ENCODE data around the gene CIB4. TPM values are rescaled to one million over a fixed set of nuclear protein-coding genes. Genes with fewer than 3 reads are reported as not detected.

The CIB4 gene
- total and polyA plus RNA-seq, 7 donors: not detected

DNA sequence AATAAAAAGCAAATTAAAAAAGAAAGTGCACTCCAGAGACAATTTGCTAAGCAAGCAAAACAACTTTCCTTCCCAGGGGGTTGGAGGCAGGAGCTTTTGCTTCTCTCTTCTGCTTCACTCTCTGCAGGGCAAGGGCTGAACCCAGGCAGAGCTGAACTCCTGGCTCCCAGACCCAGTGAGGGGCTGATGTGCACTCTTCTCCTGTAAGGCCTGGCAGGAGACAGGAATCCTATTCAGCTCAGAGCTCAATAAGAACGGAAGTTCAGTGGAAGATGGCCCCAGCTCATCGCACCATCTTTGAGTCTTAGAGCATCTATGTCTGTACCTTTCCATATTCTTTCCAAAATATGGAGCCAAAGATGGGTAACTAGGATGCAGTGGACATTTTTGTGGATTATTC lies 29.1 kb downstream of the CIB4 start:
- ATAC-seq: no peak
- H3K4me1 ChIP-seq: no peaks in the 10 kb centered on the region
- 84 to 93% (median 88%) methylated on average over 2 of the region's 2 CpGs for WGBS, 3 donors

DNA sequence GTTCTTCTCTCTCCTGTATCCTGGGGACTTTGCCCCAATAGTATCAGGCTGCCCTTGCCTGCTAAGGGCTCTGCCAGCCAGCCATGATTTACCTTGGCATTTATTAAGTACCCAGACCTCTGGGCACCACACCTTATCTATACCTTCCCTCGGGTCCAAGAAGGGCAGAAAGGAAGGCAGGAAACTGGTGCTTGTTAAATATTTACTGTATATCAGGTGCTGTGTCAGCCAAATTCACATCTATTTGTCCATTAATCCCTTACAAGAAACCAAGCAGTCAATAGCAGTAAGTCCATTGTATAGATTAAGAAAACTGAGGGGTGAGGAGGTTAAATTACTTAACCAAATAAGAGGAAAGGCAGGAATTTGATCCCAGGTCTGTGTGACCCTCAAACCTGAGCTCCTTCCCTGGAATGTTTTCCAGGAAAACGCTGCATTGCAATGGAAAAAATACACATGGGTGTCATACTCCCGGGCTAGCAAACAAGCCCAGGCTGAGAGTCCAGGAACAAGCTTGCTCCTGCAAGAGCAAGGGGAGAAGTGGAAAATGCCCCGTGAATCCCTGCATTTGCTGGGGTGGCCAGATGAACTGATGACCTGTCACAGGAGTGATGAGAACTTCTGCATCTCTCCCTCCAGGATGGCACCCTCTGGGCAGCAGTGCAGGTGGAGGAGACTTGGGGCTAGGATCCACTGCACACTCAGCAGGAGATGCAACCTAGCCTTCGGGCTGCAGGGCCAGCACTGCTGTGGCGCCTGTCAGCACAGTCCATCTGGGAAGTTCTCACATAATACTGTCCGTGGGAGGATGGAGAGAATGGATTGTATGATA lies 30.4 kb downstream of the CIB4 start:
- Histone ChIP-seq H3K36me3 (ENCODE audit: insufficient read depth in 1 of 2, low read depth in 1 of 2) (no peaks in the 10 kb centered on the region), H3K4me3 (no peak overlapping the region), H3K27ac (no peak overlapping the region), H3K4me1 (no peaks in the 10 kb centered on the region), H3K27me3 (ENCODE audit: insufficient read depth in 3 of 3, low read length in 2 of 3) (peaks cover 0 to 3% (median 0%) of the 10 kb centered on the region in 3 donors), H3K9me3 (no peaks in the 10 kb centered on the region)
- DNase-seq: no peak
- 68 to 74% (median 71%) methylated on average over 7 of the region's 7 CpGs for WGBS, 3 donors
- no peak for TF ChIP-seq CTCF (IDR thresholded peaks at IDR 0.05)
- intact Hi-C loops (cut with DNase I): no loop called here
- no peak for ATAC-seq

More for the DNA sequence above, 29.1 kb downstream of the CIB4 start:
- peaks cover 0 to 4% (median 2%) of the 10 kb centered on the region in 3 donors for H3K27me3 ChIP-seq (ENCODE audit: insufficient read depth in 3 of 3, low read length in 2 of 3)
- H3K9me3 ChIP-seq: no peaks in the 10 kb centered on the region
- no peaks in the 10 kb centered on the region for H3K36me3 ChIP-seq (ENCODE audit: insufficient read depth in 1 of 2, low read depth in 1 of 2)
- H3K27ac ChIP-seq: no peak overlapping the region
- no peak for TF ChIP-seq CTCF (IDR thresholded peaks at IDR 0.05)
- DNase-seq: no peak
- intact Hi-C loops (cut with DNase I): no loop called here
- no peak overlapping the region for H3K4me3 ChIP-seq

DNA sequence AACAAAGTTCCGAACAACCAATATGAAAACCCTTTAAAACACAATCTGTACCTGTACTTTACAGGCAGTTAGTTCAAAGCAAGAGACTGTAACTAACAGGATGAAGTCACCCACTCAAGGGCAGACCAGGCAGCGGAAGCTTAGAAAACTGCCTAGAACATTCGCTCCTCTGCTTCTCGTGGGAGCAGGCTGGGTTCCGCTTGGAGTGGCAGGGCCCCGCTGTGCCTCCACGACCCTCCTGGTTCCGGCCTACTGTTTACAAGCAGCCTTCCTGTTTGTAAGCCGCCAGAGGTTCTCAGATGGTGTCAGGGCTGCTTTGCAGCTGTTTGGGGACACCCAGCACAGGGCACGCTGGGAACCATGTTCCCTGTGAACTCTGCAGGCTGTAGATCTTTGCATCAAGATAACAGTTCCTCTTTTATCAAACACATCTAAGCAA lies 31.3 kb downstream of the CIB4 start:
- WGBS, 3 donors: 69 to 73% (median 72%) methylated on average over 10 of the region's 10 CpGs
- Histone ChIP-seq H3K27ac (no peak overlapping the region), H3K9me3 (no peaks in the 10 kb centered on the region), H3K36me3 (ENCODE audit: insufficient read depth in 1 of 2, low read depth in 1 of 2) (no peaks in the 10 kb centered on the region), H3K27me3 (ENCODE audit: insufficient read depth in 3 of 3, low read length in 2 of 3) (peaks cover 0 to 9% (median 0%) of the 10 kb centered on the region in 3 donors), H3K4me3 (no peak overlapping the region), H3K4me1 (no peaks in the 10 kb centered on the region)
- no peak for TF ChIP-seq CTCF (IDR thresholded peaks at IDR 0.05)
- no peak for DNase-seq
- ATAC-seq: no peak
- intact Hi-C loops (cut with DNase I): no loop called here

DNA sequence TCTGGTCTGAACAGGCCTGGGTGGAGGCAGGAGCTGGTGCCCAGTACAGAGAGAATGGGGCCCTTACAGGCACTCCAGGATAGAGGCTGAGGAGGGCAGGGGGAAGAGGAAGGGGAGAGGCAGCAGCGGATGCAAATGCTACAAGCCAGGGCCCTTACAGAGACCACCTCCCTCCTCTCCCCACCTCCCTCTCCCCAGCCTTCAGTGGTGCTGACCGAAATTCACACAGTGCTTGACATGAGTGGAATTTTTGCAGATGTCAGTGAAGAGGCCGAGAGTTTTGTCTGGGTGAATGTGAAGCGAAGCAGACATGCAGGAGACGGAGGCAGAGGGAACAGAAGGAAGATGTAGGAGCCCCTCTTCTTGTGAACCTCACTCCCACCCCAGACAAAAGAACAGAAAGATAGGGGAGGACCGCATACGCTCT lies 31.9 kb downstream of the CIB4 start:
- H3K36me3 ChIP-seq (ENCODE audit: insufficient read depth in 1 of 2, low read depth in 1 of 2): no peaks in the 10 kb centered on the region
- no peaks in the 10 kb centered on the region for H3K9me3 ChIP-seq
- intact Hi-C loops (cut with DNase I): no loop called here
- no peak for DNase-seq
- ATAC-seq: no peak
- TF ChIP-seq CTCF (IDR thresholded peaks at IDR 0.05): no peak
- no peak overlapping the region for H3K4me3 ChIP-seq
- no peaks in the 10 kb centered on the region for H3K4me1 ChIP-seq
- WGBS, 3 donors: 79 to 83% (median 83%) methylated on average over 6 to 7 of the region's 7 CpGs
- no peak overlapping the region for H3K27ac ChIP-seq
- H3K27me3 ChIP-seq (ENCODE audit: insufficient read depth in 3 of 3, low read length in 2 of 3): peaks cover 0 to 9% (median 0%) of the 10 kb centered on the region in 3 donors

Measured in psoas muscle (tissue), 8 donors.